AG09319 (cell line): ENCODE data around the gene ELOVL2.
"Not testable (repeated sequence)": the region's sequence is repeated elsewhere in the genome, so short reads cannot be mapped to it uniquely, and the experiment has no call there.

Experiments used
- DNase-seq: peaks from one replicate; pipeline ENCODE4 v3.0.0-alpha.2; 2010; ENCODE audit warnings: low read depth; ENCODE audit errors: extremely low read depth
- TF ChIP-seq, protein P1 (sequence below): IDR thresholded peaks from 2 replicates; pipeline ENCODE4 v1.5.1; 2011; ENCODE audit warnings: low read depth, mild to moderate bottlenecking, inconsistent platforms, low read length, moderate library complexity

Gene ELOVL2, protein sequence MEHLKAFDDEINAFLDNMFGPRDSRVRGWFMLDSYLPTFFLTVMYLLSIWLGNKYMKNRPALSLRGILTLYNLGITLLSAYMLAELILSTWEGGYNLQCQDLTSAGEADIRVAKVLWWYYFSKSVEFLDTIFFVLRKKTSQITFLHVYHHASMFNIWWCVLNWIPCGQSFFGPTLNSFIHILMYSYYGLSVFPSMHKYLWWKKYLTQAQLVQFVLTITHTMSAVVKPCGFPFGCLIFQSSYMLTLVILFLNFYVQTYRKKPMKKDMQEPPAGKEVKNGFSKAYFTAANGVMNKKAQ

DNA sequence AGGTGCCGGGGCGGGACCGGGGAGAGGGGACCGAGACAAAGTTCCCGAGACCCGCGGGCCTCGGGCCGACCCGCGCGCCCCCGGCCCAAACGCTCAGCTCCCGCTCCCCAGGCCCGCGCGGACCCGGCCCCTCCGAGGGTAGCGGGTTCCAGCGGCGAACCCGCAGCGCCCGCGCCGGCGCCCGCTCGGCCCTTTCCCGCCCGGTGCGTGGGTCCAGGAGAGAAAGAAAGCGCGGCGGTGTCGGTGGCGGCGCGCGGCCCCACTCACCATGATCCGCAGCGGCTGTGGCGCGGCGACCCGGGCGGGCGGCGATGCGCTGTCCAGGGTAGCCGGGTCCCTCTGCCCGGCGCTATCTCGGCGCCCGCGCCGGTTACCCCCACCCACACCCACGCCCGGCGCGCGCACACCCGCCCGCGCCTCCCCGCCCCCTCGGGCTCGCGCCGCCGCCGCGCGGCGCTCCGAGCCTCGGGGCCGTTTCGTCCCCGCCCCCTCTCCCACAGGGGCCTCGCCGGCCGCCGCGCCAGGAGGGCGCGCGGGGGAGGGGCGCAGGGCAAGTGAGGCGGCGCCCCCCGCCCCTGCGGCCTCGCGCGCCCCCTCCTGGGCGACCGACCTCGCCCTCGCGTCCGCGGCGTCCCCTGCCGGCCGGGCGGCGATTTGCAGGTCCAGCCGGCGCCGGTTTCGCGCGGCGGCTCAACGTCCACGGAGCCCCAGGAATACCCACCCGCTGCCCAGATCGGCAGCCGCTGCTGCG lies at the start of gene ELOVL2:
Gene ELOVL2 (minus strand): TSS at position 345 of the 751 bp plus-strand sequence. CDS start 75 bp downstream, at position 270.
- no peak for DNase-seq
- TF ChIP-seq, protein P1, sequence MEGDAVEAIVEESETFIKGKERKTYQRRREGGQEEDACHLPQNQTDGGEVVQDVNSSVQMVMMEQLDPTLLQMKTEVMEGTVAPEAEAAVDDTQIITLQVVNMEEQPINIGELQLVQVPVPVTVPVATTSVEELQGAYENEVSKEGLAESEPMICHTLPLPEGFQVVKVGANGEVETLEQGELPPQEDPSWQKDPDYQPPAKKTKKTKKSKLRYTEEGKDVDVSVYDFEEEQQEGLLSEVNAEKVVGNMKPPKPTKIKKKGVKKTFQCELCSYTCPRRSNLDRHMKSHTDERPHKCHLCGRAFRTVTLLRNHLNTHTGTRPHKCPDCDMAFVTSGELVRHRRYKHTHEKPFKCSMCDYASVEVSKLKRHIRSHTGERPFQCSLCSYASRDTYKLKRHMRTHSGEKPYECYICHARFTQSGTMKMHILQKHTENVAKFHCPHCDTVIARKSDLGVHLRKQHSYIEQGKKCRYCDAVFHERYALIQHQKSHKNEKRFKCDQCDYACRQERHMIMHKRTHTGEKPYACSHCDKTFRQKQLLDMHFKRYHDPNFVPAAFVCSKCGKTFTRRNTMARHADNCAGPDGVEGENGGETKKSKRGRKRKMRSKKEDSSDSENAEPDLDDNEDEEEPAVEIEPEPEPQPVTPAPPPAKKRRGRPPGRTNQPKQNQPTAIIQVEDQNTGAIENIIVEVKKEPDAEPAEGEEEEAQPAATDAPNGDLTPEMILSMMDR: peak; percentile 36

- TF ChIP-seq, protein P1: no peak
- DNase-seq: no peak
These were observed 49.2 kb upstream of the ELOVL2 start for GRCh38 chr6:11093376-11093625.

- peak; percentile 2 for DNase-seq
- TF ChIP-seq, protein P1: no peak; the same call in 1 of the 2 replicates
These were observed 48.7 kb upstream of the ELOVL2 start for GRCh38 chr6:11092668-11093375.

- not testable (repeated sequence) for DNase-seq
These were observed 47.0 kb upstream of the ELOVL2 start for GRCh38 chr6:11091141-11091540.

- TF ChIP-seq, protein P1: no peak
- no peak for DNase-seq
These were observed 45.6 kb upstream of the ELOVL2 start for GRCh38 chr6:11089695-11090094.

GRCh38 chr6:11087141-11087812 lies 43.2 kb upstream of the ELOVL2 start:
- DNase-seq: not testable (repeated sequence)

- TF ChIP-seq, protein P1: no peak
- no peak for DNase-seq
These were observed 41.8 kb upstream of the ELOVL2 start for GRCh38 chr6:11085758-11086435.
